CD1c-positive myeloid dendritic cell (primary cell): Measurements from ENCODE around the gene C16orf74.

Experiments
- DNase-seq: peaks from one replicate; pipeline ENCODE4 v3.0.0-alpha.2; 2016; ENCODE audit errors: extremely low spot score

The C16orf74 gene

DNA sequence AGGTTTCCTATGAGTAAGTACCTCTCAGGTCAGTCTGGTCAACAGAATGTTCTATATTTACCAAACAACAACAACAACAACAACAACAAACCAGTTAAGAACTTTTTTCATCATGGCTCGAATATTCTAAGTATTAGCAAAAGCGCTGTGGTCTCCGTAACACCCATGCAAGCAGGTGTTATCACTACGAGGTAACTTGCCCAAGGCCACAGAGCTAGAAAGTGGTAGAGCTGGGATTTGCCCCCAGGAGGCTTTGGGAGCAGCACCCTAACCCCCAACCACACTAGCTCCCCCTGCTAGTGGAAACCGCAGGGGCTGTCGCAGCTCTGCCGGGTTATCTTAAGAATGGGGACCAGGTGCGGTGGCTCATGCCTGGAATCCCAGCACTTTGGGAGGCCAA is 23.9 kb upstream of the C16orf74 start:
- DNase-seq, result no peak

DNA sequence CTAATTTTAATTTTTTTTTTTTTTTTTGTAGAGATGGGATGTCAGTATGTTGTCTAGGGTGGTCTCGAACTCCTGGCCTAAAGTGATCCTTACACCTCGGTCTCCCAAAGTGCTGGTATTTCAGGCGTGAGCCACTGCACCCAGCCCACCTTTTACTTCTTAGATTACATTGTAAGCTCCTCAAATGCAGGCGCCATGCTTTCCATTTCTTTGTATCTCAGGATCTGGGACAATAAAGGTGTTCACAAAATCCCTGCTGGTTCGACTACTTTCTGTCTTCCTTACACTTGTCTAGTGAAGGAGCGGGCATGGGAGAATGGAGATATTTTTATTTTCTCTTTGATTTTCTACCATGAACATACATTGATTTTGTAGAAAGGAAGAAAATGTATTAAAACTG is 23.2 kb upstream of the C16orf74 start:
- no peak for DNase-seq

DNA sequence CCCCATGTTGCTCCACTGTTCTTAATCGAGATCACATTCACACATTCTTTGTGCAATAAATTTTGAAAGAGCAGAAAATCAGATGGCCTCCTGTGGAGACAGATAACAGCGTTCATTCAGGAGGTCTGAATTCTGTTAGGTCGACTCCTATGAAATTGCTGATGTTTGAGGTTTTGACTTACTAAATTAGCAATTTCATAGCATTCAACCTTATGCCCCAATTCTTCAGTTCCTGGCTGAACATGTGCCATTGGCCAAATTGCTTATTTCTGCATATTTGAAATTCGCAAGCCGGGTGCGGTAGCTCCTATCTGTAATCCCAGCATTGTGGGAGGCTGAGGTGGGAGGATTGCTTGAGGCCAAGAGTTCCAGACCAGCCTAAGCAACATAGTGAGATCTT is 22.1 kb upstream of the C16orf74 start:
- DNase-seq, result no peak

DNA sequence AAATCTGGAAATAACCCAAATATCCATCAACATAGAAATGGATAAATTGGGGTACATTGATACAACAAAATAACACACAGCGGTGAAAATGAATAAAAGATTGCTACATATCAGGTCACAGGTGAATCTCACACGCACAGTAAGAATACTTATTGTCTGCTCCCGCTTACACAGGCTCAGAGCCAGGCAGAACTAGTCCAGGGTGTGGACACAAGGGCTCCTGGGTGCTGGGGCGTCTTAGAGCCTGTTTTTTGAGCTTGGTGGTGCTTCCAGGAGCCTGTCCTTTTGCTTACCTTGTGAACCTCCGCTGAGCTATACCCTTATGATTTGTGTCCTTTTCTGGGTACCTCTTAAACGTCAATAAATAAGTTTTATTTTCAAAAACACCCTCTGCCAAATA is 19.8 kb upstream of the C16orf74 start:
- DNase-seq, result no peak

DNA sequence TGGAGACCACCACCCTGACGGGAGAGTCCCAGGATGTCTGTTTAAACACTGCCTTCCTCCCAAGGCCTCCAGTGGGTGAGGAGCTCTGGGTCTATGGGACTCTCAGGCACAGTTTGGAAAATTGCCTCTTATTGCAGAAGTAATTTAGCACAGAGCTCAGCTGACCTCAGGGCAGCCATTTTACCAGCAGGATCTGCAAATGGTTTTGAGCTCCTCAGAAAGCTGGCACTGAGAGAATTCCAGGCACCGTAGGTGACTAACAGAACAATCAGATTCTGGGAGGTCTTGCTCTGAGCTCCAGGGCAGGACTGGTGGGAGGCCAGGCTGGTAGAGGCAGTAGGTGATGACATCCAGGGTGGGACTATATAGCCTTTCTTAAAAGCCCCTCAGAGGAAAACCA is 17.3 kb upstream of the C16orf74 start:
- DNase-seq, result no peak

DNA sequence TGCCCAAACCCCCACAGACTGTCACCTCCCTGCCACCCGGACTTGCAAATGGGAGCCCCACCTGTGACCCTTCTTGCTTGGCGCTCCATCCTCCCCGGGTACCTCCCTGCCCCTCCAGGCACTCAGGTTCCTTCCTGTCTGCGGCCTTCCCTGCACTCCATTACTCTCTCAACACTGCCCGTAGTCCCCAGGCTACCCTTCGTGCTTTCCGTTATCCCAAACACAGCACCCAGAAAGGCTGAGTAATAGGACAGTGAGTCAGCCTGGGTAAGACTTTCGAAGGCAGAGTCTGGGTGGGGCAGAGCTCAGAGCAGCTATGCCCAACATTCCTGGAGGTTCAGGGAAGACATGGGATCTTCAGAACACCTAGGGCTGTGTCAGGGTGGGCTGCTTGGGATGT is 16.6 kb upstream of the C16orf74 start:
- no peak for DNase-seq

DNA sequence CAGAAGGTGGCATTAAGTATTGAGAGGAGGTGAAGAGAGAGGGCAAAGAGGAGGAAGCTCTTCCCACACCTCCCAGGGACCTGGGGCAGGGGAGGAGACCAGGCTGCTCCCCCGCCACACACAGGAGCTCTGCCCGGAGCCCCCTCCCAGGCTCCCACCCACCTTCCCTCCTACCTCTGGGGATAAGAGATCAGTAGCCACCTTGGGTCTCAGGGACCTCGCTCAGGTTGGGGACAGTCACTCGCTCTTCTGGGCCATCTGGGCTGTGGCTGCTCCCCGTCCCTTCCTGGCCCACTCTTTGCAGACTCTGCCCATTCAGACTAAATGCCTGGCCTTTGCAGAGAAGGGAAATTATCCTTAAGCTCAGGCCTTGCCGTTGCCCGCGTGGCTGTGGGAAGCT is 14.9 kb upstream of the C16orf74 start:
- DNase-seq, result no peak

DNA sequence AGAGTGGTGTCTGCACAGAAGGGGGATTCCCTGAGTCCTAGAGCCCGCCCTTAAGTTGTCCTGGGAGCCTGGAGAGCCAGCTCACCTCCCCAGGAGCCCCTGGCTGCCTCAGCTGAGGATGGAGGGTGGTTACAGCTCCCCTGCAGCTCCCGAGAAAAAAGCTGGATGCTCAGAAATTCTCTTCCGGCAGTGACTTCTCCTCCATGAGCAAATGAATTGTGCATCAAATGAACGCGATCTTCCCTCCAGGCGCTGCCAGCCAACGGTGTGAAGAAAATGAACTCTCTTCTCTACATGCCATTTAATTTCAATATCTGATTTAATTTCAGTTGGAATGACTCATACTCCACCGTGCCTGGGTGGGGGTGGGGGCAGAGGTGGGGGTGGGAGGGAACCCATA is 14.3 kb upstream of the C16orf74 start:
- DNase-seq, result no peak

DNA sequence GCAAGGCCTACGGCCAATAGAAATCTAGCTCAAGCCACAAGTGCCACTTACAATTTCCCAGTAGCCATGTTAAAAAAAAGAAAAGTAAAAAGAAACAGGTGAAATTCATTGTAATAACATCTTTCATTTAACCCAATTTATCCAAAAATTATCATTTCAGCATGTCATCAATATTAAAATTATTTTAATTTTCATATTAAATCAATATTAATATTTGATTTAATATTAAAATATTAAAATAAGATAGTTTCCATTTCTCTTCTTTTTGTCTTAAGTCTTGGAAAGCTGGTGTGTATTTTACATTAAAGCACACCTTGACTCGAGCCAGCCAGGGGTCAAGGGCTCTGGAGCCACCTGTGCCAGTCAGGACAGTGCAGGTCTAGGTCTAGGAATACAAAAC is 12.7 kb upstream of the C16orf74 start:
- DNase-seq, result no peak

DNA sequence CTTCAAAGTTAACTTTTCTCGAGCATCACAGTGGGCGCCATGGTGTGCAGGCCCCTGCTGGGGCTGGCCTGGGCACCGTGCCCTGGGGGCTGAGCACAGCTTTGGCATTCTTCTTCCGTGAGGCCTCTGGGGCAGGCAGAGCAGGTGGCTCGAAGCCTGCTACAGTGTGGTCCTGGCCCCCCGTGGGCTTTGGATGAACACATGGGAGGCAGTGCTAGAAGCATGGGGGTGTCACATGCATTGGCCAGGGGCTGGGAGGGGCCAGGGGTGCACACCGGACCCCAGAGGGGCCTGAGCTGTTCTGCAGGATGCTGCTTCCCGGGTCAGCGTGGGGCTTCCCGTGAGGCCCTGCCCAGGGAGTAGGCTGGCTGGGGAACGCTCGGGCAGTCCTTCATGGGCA is 12.1 kb upstream of the C16orf74 start:
- DNase-seq, result no peak

DNA sequence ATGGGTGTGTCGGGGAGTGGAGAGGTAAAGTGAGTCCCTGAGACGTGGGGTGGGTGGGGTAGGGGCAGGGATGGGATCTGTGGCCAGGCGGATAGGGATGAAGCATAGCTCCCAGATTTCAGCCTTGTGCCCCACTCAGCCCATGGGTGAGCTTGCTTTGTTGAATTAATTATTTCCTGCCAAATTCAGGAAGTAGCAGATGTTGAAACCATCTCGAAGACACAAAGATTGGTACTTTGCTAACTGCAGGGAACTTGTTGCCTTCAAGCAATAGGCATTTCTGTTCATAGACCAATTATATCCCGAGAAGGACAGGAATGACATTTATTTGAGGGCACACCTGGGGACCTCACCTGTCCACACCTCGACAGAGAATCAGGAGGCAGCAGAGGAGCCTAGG is 11.0 kb upstream of the C16orf74 start:
- peak; percentile 53 for DNase-seq

DNA sequence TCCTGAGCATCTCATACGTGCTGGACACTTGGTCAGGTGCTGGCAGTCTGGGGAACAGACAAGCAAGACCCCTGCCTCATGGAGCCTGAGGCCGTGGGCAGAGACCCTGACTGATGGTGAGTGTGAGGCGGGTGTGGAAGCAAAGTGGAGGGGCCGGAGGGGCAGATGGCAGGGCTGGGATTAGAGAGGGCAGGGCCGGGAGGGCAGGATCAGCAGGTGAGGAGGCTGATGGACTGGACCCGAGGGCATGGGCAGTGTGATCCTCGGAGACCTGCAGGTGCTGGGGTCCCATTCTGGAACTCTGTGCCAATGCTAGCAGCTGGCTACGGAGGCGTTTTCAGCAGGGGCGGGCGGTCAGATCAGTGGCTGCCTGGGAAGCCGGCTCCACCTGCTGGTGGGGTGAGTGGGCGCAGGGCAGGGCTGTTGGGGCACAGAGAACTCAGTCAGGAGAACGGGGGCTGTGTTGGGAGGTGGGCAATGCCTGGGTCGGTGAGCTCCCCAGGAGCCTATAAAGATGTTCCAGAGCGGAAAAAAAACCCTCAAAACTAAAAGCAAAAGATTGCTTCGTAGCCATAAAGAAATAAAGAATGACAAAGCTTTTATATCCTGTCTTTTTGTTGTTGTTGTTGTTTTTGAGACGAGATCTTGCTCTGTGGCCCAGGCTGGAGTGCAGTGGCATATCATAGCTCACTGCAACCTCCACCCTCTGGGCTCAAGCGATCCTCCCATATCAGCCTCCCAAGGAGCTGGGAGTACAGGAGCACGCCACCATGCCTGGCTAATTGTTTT is 8.9 kb upstream of the C16orf74 start:
- peak; percentile 16 for DNase-seq

DNA sequence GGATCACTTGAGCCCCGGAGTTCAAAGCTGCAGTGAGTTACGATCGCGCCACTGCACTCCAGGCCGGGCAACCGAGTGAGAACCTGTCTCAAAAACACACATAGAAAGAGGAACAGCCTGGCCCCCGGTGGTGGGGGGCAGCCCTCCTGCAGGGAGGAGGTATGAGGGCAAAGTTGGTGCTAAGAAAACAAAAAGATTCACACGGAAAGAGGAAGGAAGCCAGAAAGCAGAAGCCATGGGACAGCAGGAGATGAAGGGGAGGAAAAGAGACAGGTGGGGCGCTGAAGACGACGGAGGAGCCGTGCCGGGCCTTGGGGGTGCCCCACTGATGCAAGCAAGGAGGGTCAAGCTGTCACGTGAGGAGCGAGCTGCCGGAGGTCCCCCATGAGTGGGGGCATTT is 8.2 kb upstream of the C16orf74 start:
- DNase-seq, result peak; percentile 47

DNA sequence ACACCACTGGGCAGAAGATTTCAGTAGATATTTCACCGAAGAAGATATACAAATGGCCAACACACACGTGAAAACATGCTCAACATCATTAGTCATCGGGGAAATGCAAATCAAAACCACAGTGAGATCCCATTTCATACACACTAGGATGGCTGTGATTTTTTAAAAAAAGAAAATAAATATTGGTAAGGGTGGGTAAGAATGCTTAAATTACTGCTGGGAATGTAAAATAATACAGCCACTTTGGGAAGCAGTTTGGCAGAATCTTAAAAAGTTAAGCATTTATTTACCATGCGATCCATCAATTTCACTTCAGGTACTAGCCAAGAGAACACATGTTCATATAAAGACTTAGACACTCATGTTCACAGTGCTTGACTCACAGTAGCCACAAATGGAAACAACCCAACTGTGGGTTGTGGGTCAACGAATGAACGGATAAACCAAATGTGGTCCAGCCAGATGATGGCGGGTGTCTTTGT is 6.5 kb upstream of the C16orf74 start:
- DNase-seq, result no peak

DNA sequence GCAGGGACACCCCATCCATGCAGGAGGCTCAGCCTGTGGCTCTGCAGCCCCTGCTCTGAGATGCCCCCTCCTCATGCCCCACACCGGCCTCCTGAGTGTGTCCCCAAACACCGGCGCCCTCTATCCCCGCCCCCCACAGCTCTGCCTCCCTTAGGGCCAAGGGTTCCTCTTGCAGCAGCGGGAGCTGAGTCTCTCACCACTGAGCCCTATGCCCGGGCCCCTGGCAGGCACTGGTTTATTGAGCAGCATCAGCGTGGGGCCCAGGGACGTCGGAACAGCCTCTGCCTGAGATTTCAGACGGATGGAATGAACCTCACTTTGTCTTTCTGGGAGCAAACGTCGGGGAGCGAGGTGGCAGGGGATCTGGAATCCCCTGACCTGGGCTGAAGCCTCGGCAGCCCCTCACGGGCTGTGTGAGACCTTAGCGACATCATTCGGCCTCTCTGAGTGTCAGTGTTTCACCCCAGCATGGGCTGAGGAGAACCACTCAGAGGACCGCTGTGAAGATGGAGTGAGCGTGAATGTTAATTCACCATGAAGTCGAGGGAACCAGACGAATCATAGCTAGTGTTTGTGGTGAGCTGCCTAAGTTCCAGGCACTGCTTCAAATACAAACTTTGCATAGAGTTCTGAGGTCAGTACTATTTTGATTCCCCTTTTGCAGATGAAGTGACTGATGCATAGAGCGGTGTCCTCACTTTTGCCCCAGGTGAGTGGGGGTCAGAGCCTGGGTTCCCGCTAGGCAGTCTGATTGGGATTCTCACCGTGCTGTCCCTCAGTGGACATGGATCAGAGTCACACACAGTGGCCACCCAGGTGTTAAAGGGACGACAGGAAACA is 5.3 kb upstream of the C16orf74 start:
- DNase-seq, result no peak

DNA sequence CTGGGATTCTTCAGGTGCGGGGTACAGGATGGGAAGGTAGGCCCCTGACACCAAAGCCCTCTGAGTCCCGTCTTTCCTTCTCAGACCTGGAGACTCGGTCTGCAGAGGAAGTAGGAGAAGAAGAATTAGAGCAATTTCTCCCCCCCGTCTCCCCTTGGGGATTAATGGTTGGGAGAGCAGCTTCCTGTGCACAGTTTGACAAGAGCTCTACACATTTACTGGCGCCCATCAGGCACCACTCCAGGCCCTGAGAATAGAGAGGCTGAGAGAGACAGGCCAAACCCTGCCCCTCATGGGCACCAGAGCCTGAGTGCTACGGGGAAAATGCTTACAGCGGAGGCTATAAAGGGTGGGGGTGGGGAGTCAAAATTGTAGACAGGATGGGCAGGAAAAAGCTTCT is 3.5 kb upstream of the C16orf74 start:
- no peak for DNase-seq

DNA sequence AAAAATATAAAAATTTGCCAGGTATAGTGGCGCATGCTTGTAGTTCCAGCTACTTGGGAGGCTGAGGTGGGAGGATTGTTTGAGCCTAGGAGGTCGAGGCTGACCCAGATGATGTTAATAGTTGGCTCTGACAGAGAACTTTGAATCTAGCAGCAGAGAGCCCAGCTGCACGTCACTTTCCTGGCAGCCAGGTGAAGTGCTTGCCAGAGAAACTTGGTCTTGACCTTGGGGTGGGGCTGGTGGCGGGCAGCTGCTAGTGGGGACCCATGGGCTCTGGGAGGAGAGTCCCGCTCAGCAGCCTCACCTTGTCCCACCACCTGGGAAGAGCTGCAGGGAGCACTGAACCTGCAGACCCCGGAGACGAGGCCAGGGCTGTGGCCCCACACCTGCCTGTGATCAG is 3.1 kb upstream of the C16orf74 start:
- DNase-seq, result no peak

DNA sequence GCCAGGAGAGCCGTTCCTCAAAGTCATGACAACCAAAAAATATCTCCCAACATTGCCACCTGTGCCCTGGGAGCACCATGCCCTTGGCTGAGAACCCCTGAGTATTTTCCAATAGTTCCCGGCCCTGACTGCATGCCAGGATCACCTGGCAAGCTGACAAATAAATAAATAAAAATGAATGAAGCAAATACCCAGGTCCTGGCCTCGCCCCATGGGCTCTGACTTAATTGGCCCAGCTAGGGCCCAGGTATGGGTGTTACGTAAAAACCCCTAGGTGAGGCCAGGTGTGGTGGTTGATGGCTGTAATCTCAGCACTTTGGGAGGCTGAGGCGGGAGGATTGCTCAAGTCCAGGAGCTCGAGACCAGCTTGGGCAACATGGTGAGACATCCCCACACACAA is 2.7 kb upstream of the C16orf74 start:
- no peak for DNase-seq

DNA sequence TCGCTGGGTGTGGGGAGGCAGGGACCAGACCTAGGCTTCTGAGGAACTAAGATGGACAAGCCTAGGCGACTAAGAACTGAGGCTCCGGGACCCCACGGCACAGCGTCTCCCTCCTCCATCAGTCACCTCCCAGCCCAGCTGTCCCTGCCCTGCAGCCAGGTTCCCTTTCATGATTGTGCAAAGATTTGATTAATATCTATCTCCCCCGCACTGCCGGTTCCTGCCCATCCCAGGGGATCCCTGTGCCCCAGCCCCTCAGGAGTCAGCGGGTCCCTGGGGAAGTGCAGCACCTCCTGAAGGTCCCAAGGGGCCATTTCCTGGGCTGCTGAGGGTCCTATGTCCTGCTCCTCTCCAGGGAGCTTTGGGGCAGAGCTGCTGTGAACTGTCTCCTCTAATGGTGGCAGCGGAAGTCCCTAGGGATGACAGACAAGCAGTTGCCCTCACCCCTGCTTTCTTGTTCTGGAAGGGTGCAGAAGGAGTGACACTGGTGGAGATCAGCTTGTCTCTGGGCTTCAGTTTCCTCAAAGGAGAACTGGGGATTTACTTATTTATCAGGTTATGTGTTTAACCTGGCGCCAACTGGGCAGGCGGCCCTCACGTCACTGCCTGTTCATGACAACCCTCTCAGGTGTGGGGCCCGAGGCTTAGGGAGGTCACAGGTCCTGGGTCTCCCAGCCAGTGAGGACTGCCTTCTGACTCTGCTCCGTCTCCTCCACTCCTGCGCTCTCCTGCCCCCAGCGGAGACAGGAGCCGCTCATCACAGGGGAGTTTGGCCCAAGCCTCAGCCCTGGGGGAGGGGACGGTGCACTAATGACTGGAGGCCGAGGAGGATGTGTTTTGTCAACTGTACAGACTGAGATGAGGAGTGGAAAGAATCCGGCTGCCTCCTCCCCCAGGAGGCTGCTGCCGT is 1.9 kb upstream of the C16orf74 start:
- no peak for DNase-seq

DNA sequence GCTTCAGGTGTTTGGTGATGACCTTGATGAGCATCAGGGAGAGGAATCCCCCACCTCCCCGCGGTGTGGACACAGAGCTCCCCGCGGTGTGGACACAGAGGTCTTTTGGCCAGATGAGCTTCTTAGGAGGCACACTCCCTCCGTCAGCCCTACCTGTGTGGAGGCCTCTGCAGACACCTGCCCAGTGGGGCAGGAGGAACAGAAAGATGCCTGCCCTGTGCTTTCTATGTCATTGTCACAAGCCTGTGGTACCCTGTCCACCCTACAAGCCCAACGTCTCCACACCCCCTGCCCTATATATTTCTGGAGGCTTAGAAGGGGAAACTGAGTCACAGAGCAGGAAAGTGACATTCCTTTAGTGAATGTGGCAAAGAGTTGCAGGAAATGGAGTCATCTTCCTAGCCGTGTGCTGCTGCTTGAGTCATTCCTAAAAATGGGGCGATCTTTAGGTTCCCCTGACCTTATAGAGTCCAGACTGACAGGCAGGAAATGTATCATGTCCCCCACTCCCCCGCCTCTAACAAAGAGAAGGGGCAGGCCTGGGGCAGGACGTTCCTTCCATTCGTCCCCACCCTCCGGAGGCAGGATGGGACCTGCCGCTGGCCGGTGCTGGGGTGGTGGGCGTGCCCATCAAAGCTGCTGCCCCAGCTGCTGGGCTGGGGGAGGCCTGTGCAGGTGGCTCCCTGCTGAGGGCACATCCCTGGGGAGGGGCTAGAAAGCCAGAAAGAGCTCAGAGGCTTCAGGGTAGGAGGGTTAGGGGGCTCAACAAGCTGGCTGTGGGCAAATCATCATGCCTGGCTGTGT is 1.0 kb upstream of the C16orf74 start:
- DNase-seq, result no peak

DNA sequence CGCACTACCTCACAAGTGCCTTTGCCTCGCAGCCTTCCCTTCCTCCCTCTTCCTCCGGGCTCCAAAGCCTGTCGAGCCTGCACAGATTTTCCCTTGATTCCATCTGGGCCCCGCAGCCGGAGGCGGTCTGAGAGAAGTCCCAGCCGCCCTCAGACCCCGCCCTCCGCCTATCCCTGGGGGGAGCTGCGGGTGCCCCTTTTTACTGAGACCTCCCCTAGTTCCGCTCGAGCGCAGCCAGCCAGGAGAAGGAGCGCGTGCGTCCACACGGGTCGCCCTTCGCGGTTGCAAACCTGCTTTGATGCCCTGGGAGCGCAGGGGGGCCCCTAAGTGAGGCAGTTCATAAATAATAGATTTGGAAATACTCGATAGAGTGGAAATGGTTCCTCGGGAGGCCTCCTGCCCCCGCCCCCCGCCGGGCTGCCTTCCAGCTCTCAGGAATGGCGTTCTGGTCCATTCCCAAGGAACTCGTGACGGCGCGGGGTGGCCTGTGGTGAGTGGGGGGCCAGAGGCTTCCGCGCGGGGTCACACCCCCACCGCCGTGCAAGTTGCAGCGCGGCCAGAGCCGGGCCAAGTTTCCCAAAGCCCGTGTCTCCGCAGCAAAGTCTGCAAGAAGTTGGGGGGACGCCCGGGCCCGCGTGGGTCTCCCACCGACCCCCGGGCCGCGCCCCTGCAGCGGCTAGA is 610 bp downstream of the C16orf74 start:
- DNase-seq, result peak; percentile 40
